SK-N-SH (cell line): Measurements from ENCODE around the gene RCSD1. TPM values are rescaled to one million over a fixed set of nuclear protein-coding genes. Genes with fewer than 3 reads are reported as not detected.

Experiments
- CTCF ChIA-PET: fragments of 300-600, 350-600 bp; formaldehyde crosslinking; extraction: SDS; loops from one replicate; lab custom pipeline; 2021; lab: Yijun Ruan, JAX
- POLR2A ChIA-PET: fragments of 350-600 bp; sonication (Branson Sonifier 250); formaldehyde crosslinking; extraction: SDS; loops from one replicate; lab custom pipeline; 2020; ENCODE audit warnings: antibody characterized with exemption, inconsistent platforms; lab: Yijun Ruan, JAX
- DNase-seq: peaks from one replicate; pipeline ENCODE4 v3.0.0; 2012
- H2AFZ ChIP-seq: fragments of 200-600 bp; sonication (generic); 2 replicates; pipeline ENCODE4 v1.8.1; 2016; ENCODE audit warnings: antibody characterized with exemption, mild to moderate bottlenecking, low read depth
- H3F3A ChIP-seq: fragments of 200-600 bp; sonication (generic); replicated peaks from 2 replicates; pipeline ENCODE3; 2016; ENCODE audit warnings: antibody characterized with exemption, mild to moderate bottlenecking; ENCODE audit not compliant: insufficient read depth
- H3K27ac ChIP-seq, 2 experiments: fragments of 200-500 bp in 1 of 2; fragments of 200-600 bp in 1 of 2; sonication (Bioruptor generic) in 1 of 2; sonication (generic), shearing (Covaris generic) in 1 of 2; 2 replicates each; pipeline versions ENCODE4 v1.5.1 to v1.6.1; 2014 to 2016; ENCODE audit warnings: low read depth in 2 of 2, inconsistent platforms in 1 of 2, low read length in 1 of 2, mild to moderate bottlenecking in 1 of 2, mixed read lengths in 1 of 2
- H3K27me3 ChIP-seq: fragments of 200-600 bp; sonication (generic), shearing (Covaris generic); 2 replicates; pipeline ENCODE4 v1.6.1; 2016; ENCODE audit warnings: mixed run types; ENCODE audit not compliant: insufficient read depth
- H3K36me3 ChIP-seq, 2 experiments: fragments of 200-500 bp in 1 of 2; fragments of 200-600 bp in 1 of 2; sonication (Bioruptor generic) in 1 of 2; sonication (generic) in 1 of 2; replicated peaks in 1 of 2; 2 replicates each; pipeline versions ENCODE3 to v1.5.1; 2014 to 2016; ENCODE audit warnings: low read length in 1 of 2, mild to moderate bottlenecking in 1 of 2; ENCODE audit not compliant: insufficient read depth in 2 of 2, control insufficient read depth in 1 of 2
- H3K4me1 ChIP-seq, 2 experiments: fragments of 200-500 bp in 1 of 2; fragments of 200-600 bp in 1 of 2; sonication (Bioruptor generic) in 1 of 2; sonication (generic), shearing (Covaris generic) in 1 of 2; 2 replicates each; pipeline versions ENCODE4 v1.5.1 to v1.6.1; 2014 to 2016; ENCODE audit warnings: low read depth in 1 of 2, low read length in 1 of 2, mixed run types in 1 of 2; ENCODE audit not compliant: insufficient read depth in 2 of 2, control insufficient read depth in 1 of 2
- H3K4me2 ChIP-seq: fragments of 200-600 bp; sonication (generic), shearing (Covaris generic); 2 replicates; pipeline ENCODE4 v1.6.1; 2017; ENCODE audit warnings: mixed run types
- H3K4me3 ChIP-seq, 2 experiments: fragments of 200-500 bp in 1 of 2; fragments of 200-600 bp in 1 of 2; sonication (Bioruptor generic) in 1 of 2; sonication (generic), shearing (Covaris generic) in 1 of 2; 2 replicates each; pipeline versions ENCODE4 v1.5.1 to v1.8.1; 2014 to 2016; ENCODE audit warnings: low read depth in 2 of 2, inconsistent platforms in 1 of 2, low read length in 1 of 2, mild to moderate bottlenecking in 1 of 2, mixed read lengths in 1 of 2, moderate library complexity in 1 of 2
- H3K79me2 ChIP-seq: fragments of 200-600 bp; sonication (generic); 2 replicates; pipeline ENCODE4 v1.8.1; 2017; ENCODE audit warnings: mild to moderate bottlenecking; ENCODE audit not compliant: insufficient read depth
- H3K9ac ChIP-seq: fragments of 200-600 bp; sonication (generic); 2 replicates; pipeline ENCODE4 v1.6.1; 2017; ENCODE audit warnings: mixed run types
- H3K9me2 ChIP-seq: fragments of 200-600 bp; sonication (generic); 2 replicates; pipeline ENCODE4 v1.6.1; 2017; ENCODE audit warnings: mixed run types
- H3K9me3 ChIP-seq: fragments of 200-600 bp; sonication (generic); 2 replicates; pipeline ENCODE4 v1.6.1; 2017; ENCODE audit warnings: mixed run types, mild to moderate bottlenecking, moderate library complexity
- H4K20me1 ChIP-seq: fragments of 200-600 bp; sonication (generic); 2 replicates; pipeline ENCODE4 v1.6.1; 2017; ENCODE audit warnings: mild to moderate bottlenecking, mixed run types; ENCODE audit not compliant: insufficient read depth
- FOXM1 ChIP-seq: IDR thresholded peaks from 2 replicates; pipeline ENCODE4 v1.4.0; 2012; ENCODE audit warnings: low read depth, mild to moderate bottlenecking
- JUND ChIP-seq: IDR thresholded peaks from 2 replicates; pipeline ENCODE4 v1.4.0; 2012
- MXI1 ChIP-seq: IDR thresholded peaks from 2 replicates; pipeline ENCODE4 v1.6.1; 2012; ENCODE audit warnings: mild to moderate bottlenecking, low read depth, low read length, improper control_type of control experiment
- NFIC ChIP-seq: IDR thresholded peaks from 2 replicates; pipeline ENCODE4 v1.4.0; 2012; ENCODE audit warnings: borderline replicate concordance
- NRF1 ChIP-seq: IDR thresholded peaks from 2 replicates; pipeline ENCODE4 v1.6.1; 2012; ENCODE audit warnings: low read depth, mild to moderate bottlenecking, low read length
- PBX3 ChIP-seq: IDR thresholded peaks from 2 replicates; pipeline ENCODE4; 2012
- RAD21 ChIP-seq: IDR thresholded peaks from 2 replicates; pipeline ENCODE4 v1.6.1; 2012; ENCODE audit warnings: mild to moderate bottlenecking, low read length
- TAF1 ChIP-seq: IDR thresholded peaks from 2 replicates; pipeline ENCODE4 v1.6.1; 2012; ENCODE audit warnings: low read depth, mild to moderate bottlenecking, low read length, moderate library complexity, borderline replicate concordance
- YY1 ChIP-seq: IDR thresholded peaks from 2 replicates; pipeline ENCODE4 v1.4.0; 2012; ENCODE audit warnings: low read depth, mild to moderate bottlenecking
- WGBS: methylation state at CpG from one replicate; pipeline ENCODE4 v1.1.6; 2017; ENCODE audit warnings: low lambda C conversion rate; 5-methylcytosine and 5-hydroxymethylcytosine counted together
- polyA plus RNA-seq, 3 experiments: library from polyadenylated mRNA; depleted of rRNA; stranded (reverse); fragments of >200 nt; gene quantifications; 2 replicates each; pipeline ENCODE4 v1.2.3, GENCODE V29; 2012
- TF ChIP-seq, protein P1 (sequence below): IDR thresholded peaks from 2 replicates; pipeline ENCODE4 v1.4.0; 2012; ENCODE audit warnings: low read depth, borderline replicate concordance
- TF ChIP-seq, protein P2 (sequence below): IDR thresholded peaks from 2 replicates; pipeline ENCODE4 v1.6.1; 2012; ENCODE audit warnings: mild to moderate bottlenecking, low read depth, low read length, moderate library complexity

Gene RCSD1
- polyA plus RNA-seq, 1 of the 3 experiments (the other 2 are of a cell fraction): 0.02 TPM

- Histone ChIP-seq H3K27ac (no peak overlapping the region), H3F3A (no peaks in the 10 kb centered on the region), H3K9me2 (no peaks in the 10 kb centered on the region), H3K4me2 (no peak overlapping the region; the same call in 1 of the 2 replicates), H3K9ac (no peak overlapping the region), H2AFZ (no peak overlapping the region), H3K4me3 (no peak overlapping the region), H3K4me1 (no peaks in the 10 kb centered on the region; a peak in 1 of 4 replicates), H3K79me2 (no peaks in the 10 kb centered on the region), H3K9me3 (no peaks in the 10 kb centered on the region), H4K20me1 (no peaks in the 10 kb centered on the region), H3K36me3 (no peaks in the 10 kb centered on the region), H3K27me3 (peaks cover 3% of the 10 kb centered on the region; the same call in 1 of the 2 replicates)
- 38% methylated on average over 6 of the region's 6 CpGs for WGBS
- TF ChIP-seq YY1 (no peak), NFIC (no peak), FOXM1 (no peak), MXI1 (no peak), TAF1 (no peak), NRF1 (no peak), RAD21 (no peak), JUND (no peak), PBX3 (no peak)
- TF ChIP-seq, protein P1, sequence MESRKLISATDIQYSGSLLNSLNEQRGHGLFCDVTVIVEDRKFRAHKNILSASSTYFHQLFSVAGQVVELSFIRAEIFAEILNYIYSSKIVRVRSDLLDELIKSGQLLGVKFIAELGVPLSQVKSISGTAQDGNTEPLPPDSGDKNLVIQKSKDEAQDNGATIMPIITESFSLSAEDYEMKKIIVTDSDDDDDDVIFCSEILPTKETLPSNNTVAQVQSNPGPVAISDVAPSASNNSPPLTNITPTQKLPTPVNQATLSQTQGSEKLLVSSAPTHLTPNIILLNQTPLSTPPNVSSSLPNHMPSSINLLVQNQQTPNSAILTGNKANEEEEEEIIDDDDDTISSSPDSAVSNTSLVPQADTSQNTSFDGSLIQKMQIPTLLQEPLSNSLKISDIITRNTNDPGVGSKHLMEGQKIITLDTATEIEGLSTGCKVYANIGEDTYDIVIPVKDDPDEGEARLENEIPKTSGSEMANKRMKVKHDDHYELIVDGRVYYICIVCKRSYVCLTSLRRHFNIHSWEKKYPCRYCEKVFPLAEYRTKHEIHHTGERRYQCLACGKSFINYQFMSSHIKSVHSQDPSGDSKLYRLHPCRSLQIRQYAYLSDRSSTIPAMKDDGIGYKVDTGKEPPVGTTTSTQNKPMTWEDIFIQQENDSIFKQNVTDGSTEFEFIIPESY: no peak
- TF ChIP-seq, protein P2, sequence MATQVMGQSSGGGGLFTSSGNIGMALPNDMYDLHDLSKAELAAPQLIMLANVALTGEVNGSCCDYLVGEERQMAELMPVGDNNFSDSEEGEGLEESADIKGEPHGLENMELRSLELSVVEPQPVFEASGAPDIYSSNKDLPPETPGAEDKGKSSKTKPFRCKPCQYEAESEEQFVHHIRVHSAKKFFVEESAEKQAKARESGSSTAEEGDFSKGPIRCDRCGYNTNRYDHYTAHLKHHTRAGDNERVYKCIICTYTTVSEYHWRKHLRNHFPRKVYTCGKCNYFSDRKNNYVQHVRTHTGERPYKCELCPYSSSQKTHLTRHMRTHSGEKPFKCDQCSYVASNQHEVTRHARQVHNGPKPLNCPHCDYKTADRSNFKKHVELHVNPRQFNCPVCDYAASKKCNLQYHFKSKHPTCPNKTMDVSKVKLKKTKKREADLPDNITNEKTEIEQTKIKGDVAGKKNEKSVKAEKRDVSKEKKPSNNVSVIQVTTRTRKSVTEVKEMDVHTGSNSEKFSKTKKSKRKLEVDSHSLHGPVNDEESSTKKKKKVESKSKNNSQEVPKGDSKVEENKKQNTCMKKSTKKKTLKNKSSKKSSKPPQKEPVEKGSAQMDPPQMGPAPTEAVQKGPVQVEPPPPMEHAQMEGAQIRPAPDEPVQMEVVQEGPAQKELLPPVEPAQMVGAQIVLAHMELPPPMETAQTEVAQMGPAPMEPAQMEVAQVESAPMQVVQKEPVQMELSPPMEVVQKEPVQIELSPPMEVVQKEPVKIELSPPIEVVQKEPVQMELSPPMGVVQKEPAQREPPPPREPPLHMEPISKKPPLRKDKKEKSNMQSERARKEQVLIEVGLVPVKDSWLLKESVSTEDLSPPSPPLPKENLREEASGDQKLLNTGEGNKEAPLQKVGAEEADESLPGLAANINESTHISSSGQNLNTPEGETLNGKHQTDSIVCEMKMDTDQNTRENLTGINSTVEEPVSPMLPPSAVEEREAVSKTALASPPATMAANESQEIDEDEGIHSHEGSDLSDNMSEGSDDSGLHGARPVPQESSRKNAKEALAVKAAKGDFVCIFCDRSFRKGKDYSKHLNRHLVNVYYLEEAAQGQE: no peak
- DNase-seq: no peak
- ChIA-PET POLR2A (no interaction called here), CTCF (interaction anchor here (0.9 to 2.6 kb wide), 5 partner anchors 11 to 103 kb away, joined by 3 to 19 read pairs (median 3); no protein-coding TSS in a partner anchor)
Observed at GRCh38 chr1:167594822-167595221, 35.2 kb upstream of the RCSD1 start.
